MCF 10A (cell line): ENCODE data around the gene TIAM1. TPM values are rescaled to one million over a fixed set of nuclear protein-coding genes. Genes with fewer than 3 reads are reported as not detected.

Experiments used
- BruUV-seq: library from RNA; stranded (reverse); fragments of 400-500 nt; replicated peaks from 2 replicates; lab custom pipeline; 2021; lab: Mats Ljungman, UMichigan
- CTCF ChIA-PET: fragments of 300-600 bp; sonication (Branson Sonifier 250); formaldehyde crosslinking; extraction: SDS; loops from one replicate; lab custom pipeline; 2021; ENCODE audit warnings: antibody characterized with exemption, inconsistent platforms; lab: Yijun Ruan, JAX
- POLR2A ChIA-PET: fragments of 300-600, 350-650 bp; sonication (Branson Sonifier 250); formaldehyde crosslinking; extraction: SDS; loops from one replicate; lab custom pipeline; 2020; ENCODE audit warnings: antibody characterized with exemption, inconsistent platforms; lab: Yijun Ruan, JAX
- DNase-seq: peaks from one replicate; pipeline ENCODE4 v3.0.0-alpha.2; 2018; ENCODE audit not compliant: unreplicated experiment
- H3K27ac Mint-ChIP-seq: one replicate; pipeline ENCODE4 v1.8.0; 2022; ENCODE audit warnings: mild to moderate bottlenecking, low read depth, mixed read lengths; ENCODE audit not compliant: unreplicated experiment
- H3K27me3 Mint-ChIP-seq: one replicate; pipeline ENCODE4 v1.8.0; 2022; ENCODE audit warnings: mixed read lengths; ENCODE audit not compliant: insufficient read depth, unreplicated experiment
- H3K36me3 Mint-ChIP-seq: one replicate; pipeline ENCODE4 v1.8.0; 2022; ENCODE audit warnings: mild to moderate bottlenecking, moderate library complexity, mixed read lengths; ENCODE audit not compliant: insufficient read depth, unreplicated experiment
- H3K4me1 Mint-ChIP-seq: one replicate; pipeline ENCODE4 v1.8.0; 2022; ENCODE audit warnings: mixed read lengths; ENCODE audit not compliant: insufficient read depth, unreplicated experiment
- H3K4me3 Mint-ChIP-seq: one replicate; pipeline ENCODE4 v1.8.0; 2022; ENCODE audit warnings: mild to moderate bottlenecking, moderate library complexity, mixed read lengths; ENCODE audit not compliant: unreplicated experiment
- H3K9me3 Mint-ChIP-seq: one replicate; pipeline ENCODE4 v1.8.0; 2022; ENCODE audit warnings: mixed read lengths; ENCODE audit not compliant: unreplicated experiment
- CTCF ChIP-seq: fragments of 200-600 bp; IDR thresholded peaks from one replicate; pipeline ENCODE4 v1.8.0; 2022; ENCODE audit warnings: antibody characterized with exemption, mild to moderate bottlenecking; ENCODE audit not compliant: unreplicated experiment
- intact Hi-C: fragments of 100-400 bp; cut with micrococcal nuclease; formaldehyde crosslinking; loops from 2 replicates; pipeline ENCODE4 v1.14.1; 2022
- total RNA-seq: library from RNA; stranded (reverse); gene quantifications from 2 replicates; pipeline ENCODE4 v1.2.3, GENCODE V29; 2022

The TIAM1 gene
- total RNA-seq, 1 experiment from 2014 or later: 9.8 TPM

- no peaks in the 10 kb centered on the region for H3K9me3 Mint-ChIP-seq
- no peak overlapping the region for H3K27ac Mint-ChIP-seq
- no peak for TF ChIP-seq CTCF
- DNase-seq: no peak
- ChIA-PET POLR2A (interaction anchor here (0.7 to 1.9 kb wide), 4 partner anchors 11 to 396 kb away, joined by 3 to 4 read pairs (median 3); no protein-coding TSS in a partner anchor), CTCF (interaction anchor here (0.6 to 2.3 kb wide), 6 partner anchors 18 to 346 kb away, joined by 3 to 10 read pairs (median 3); no protein-coding TSS in a partner anchor)
- H3K4me3 Mint-ChIP-seq: no peak overlapping the region
- no peaks in the 10 kb centered on the region for H3K36me3 Mint-ChIP-seq
- no peaks in the 10 kb centered on the region for H3K27me3 Mint-ChIP-seq
- no TSS peak for BruUV-seq
- intact Hi-C loops: no loop called here
- H3K4me1 Mint-ChIP-seq: peaks cover 7% of the 10 kb centered on the region
These were observed 181.9 kb downstream of the TIAM1 start for GRCh38 chr21:31162079-31162699.

- H3K9me3 Mint-ChIP-seq: peaks cover under 1% of the 10 kb centered on the region
These were observed 182.9 kb downstream of the TIAM1 start for GRCh38 chr21:31161157-31161556.

GRCh38 chr21:31159808-31160207 is 184.3 kb downstream of the TIAM1 start:
- Mint-ChIP-seq H3K27me3 (no peaks in the 10 kb centered on the region), H3K27ac (no peak overlapping the region), H3K9me3 (peaks cover 7% of the 10 kb centered on the region), H3K4me3 (no peak overlapping the region), H3K36me3 (no peaks in the 10 kb centered on the region), H3K4me1 (peaks cover 7% of the 10 kb centered on the region)
- intact Hi-C loops: no loop called here
- TF ChIP-seq CTCF: no peak
- BruUV-seq: no TSS peak
- POLR2A ChIA-PET: no interaction called here
- CTCF ChIA-PET: interaction anchor here (0.5 to 0.6 kb wide), 2 partner anchors 40 to 442 kb away, joined by 3 read pairs; no protein-coding TSS in a partner anchor
- no peak for DNase-seq

More at GRCh38 chr21:31161157-31161556, 182.9 kb downstream of the TIAM1 start:
- no peaks in the 10 kb centered on the region for H3K27me3 Mint-ChIP-seq
- peaks cover 7% of the 10 kb centered on the region for H3K4me1 Mint-ChIP-seq
- no peak for TF ChIP-seq CTCF
- no TSS peak for BruUV-seq
- H3K27ac Mint-ChIP-seq: no peak overlapping the region
- intact Hi-C loops: no loop called here
- no peak overlapping the region for H3K4me3 Mint-ChIP-seq
- CTCF ChIA-PET: interaction anchor here (1.0 to 2.3 kb wide), 2 partner anchors 19 to 51 kb away, joined by 3 to 10 read pairs; no protein-coding TSS in a partner anchor
- POLR2A ChIA-PET: interaction anchor here (0.6 to 1.9 kb wide), 5 partner anchors 10 to 1313 kb away, joined by 3 to 4 read pairs (median 3); no protein-coding TSS in a partner anchor
- H3K36me3 Mint-ChIP-seq: no peaks in the 10 kb centered on the region
- peak; percentile 18 for DNase-seq

- ChIA-PET CTCF (interaction anchor here (0.6 to 1.7 kb wide), 5 partner anchors 13 to 422 kb away, joined by 3 to 6 read pairs (median 3); no protein-coding TSS in a partner anchor), POLR2A (no interaction called here)
- Mint-ChIP-seq H3K4me1 (peaks cover 7% of the 10 kb centered on the region), H3K4me3 (no peak overlapping the region), H3K36me3 (no peaks in the 10 kb centered on the region), H3K27me3 (no peaks in the 10 kb centered on the region), H3K9me3 (peaks cover 7% of the 10 kb centered on the region), H3K27ac (no peak overlapping the region)
- BruUV-seq: no TSS peak
- DNase-seq: no peak
- TF ChIP-seq CTCF: no peak
- intact Hi-C loops: no loop called here
These were observed 185.1 kb downstream of the TIAM1 start for GRCh38 chr21:31158789-31159581.
